T1000 (cell line): ENCODE data around the gene DEXI.
"Not testable (repeated sequence)": the region's sequence is repeated elsewhere in the genome, so short reads cannot be mapped to it uniquely, and the experiment has no call there.

Source experiments
- DNase-seq: peaks from one replicate; lab custom pipeline; 2025; ENCODE audit warnings: mixed read lengths; lab: John Stamatoyannopoulos, UW

DEXI gene

DNA sequence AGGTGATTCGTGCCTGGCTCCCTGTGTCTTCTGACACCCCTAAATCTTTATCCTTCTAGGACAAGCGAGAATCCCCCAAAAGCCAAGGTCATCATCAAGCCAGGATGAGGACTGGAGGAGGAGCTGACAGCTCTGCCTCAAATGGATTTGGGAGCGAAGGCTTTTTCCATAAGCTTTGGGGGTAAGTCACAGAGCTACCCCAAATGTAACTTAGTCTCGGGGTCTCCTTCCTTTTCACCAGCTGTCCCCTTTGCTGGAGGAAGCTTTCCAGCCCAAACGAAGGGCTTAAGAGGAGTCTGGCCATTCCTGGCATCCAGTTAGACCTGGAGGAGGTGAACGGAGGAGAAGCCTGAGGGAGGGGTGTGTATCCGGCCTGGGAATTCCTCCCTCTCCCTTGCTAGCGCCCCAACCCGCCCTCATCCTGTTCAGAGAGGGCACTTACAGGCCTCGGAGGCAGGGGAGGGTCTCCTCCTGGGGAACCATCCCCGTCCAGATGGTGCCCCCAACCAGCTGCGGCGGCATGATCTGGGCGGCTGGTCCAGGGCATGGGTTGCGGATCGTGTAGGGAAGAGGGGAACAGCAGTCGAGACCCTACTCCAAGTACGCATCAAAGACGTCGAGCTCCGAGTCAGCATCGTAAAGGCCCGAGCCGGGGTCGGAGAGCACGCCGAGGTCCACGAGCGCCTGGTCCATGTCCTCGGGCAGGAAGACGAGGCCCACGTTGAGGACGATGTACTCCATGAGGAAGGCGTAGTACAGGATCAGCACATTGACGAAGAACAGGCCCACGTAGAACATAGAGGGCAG is 938 bp downstream of the DEXI start:
- no peak for DNase-seq

DNA sequence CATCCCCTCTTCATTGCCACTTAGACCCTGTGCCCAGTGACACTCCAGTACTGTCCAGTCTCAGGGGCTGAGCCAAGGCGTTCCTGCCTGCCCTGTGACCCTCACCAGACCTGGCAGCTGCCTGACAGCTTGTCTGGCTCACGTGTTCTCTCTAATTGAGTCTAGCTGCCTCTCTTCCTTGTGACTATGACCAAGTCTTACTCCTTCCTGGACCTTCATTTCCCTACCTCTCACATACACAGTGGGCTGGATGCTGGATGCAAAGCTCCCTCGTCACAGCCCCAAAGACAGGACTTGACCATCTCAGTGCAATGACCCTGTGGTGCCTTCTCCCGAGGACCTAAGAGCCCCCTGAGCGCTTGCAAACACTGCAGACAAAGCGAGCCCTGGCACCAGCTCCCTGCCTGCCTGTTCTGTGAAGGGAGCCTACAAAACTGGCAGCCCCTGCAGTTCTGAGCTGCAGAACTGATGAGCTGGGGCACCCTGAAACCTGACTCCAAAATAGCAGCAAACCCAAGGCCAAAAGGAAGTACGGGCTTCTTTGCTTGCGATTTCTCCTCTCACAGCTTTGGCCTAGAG is 1.7 kb downstream of the DEXI start:
- no peak for DNase-seq

DNA sequence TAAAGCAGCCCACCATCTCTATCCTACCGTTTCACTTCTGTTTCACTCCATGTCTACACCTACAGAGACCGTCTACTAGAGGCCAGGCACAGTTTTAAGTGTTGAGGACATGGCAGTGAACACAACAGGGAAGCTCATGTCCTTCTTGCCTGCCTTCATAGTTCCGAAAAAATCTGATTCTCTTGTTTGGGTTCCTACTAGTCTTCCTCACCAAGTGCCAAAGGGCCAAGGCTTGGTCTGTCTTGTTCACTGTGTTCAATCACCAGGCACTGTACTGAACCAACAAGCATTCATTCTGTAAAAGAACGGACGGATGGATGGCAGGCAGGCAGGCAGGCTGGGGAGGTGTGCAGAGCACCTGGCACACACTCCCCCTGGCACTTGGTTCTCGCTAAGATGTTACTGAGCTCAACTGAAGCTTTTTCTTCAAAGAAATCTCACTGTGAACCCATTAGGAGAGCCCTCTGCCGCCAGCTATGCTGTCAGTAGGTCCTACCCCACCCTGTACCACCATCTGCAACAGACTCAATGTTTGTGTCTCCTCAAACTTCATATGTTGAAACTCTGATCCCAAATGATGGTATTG is 2.5 kb downstream of the DEXI start:
- no peak for DNase-seq

DNA sequence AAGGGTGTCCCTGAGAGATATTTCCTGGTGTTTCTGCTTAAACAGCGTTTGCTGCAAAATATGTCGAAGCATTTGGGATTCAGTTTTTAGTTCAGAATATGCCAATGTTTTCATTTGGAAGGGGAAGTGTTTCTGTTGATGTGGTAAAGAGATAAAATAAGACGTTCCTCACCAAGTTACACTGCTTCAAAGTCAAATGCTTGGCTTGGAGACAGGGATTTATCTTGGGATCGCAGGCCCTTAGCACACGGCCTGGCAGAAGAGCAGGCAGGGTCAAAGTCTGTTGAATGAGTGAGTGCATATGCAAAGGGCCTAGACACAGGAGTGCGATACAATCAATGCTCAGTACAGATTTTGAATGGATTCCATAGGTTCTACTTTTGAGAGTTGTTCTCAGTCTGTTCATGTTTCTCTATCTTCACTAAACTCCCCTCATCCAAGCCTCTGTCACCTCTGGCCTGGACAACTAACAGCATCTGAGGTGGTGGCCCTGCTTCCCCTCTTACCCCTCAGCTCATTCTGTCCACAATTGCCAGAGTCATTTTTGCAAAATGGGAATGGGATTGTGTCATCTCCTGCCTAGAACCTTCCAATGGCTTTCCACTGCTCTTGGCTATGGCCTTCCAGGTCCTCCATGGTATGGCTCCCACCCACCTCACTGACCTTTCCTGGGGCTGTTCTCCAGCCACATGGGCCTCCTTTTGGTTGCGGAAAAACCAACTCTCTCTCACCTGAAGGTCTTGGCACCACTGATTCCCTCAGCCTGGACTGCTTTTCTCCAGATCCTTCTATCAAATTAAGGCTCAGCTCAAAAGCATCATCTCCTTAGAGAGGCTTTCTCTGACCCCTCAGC is 3.2 kb downstream of the DEXI start:
- no peak for DNase-seq

DNA sequence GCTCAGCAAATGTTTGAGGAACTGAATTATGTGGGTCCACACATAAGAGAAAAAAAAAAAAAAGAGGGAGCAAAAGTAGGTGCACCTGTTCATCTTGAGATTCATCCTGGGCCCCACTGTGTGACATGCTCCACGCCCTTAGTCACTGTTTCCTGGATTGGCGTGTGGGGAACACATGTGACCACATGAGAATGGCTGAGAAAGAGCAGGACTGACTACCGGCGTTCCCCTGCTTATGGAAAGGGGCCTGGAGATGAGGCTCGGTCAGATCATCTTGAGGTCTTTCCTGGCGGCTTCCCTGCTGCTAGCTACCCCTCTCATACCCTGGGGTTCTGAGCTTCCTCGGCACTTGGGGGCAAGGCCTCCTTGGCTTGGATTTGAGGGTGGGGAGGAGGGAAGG is 3.9 kb downstream of the DEXI start:
- DNase-seq, result no peak

DNA sequence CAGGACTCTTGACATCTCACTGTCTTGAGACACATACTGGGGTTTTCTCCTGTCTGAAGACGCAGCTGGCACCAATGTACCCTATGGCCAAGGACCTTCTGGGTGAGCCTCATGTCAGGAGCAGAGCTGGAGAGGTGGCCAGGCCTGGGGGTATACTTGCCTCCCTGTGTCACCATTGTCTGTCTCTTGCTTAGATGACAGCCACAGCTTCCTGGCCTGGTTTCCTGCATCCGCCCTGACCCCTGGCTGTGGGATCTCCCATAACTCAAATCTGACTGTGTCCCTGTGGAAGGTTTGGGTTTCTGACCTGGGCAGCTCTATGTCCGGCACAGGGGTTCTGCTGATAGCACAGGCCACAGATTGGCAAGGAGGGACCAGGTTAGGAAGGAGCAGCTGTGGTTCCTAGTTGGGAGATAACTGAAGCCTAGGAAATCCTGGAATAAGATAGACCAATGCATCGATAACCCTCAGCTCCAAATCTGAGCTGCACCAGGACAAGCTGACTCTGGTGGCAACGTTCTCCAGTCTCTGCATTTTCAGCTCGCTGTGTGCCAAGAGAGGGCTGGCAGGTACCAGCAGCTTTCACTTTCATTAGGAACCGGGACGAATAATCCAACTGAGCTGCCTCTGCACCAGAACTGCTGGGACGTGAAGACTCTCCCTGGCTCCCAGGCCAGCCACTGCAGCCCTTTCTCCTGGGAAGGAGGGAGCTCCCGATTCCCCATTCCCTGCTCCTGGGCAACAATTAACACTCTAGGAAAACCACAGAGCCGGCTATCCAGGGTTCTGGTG is 5.0 kb downstream of the DEXI start:
- no peak for DNase-seq

DNA sequence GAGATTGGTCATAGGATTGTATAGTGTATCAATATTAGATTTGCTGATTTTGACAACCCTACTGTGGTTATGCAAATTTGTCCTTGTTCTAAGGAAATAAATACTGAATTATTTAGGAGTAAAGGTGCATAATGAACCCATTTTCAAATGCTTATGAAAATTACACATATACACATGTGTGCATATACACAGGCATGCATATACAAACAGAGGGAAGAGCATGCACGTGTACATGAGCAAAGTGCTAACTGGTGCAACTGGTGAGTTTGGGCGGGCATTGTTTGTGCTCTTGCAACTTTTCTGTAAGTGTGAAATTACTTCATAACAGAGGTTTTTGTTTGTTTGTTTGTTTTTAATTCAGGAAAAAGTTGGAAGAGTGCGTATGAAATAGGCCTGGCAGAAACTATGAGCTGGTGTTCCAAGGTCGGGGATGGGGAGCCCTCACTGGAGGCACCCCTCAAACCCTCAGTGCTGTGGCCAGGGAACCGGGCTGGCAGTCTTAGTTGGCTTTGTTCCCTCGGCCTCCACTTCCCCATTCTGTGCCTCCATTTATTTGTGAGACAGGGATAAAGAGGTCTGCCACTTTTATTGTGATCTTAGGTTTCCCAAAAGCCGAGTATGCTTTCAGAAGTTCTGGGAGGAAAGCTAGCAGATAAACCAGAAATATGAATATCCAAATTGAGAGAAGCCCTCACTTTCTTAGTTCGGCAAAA is 5.8 kb downstream of the DEXI start:
- DNase-seq, result no peak

DNA sequence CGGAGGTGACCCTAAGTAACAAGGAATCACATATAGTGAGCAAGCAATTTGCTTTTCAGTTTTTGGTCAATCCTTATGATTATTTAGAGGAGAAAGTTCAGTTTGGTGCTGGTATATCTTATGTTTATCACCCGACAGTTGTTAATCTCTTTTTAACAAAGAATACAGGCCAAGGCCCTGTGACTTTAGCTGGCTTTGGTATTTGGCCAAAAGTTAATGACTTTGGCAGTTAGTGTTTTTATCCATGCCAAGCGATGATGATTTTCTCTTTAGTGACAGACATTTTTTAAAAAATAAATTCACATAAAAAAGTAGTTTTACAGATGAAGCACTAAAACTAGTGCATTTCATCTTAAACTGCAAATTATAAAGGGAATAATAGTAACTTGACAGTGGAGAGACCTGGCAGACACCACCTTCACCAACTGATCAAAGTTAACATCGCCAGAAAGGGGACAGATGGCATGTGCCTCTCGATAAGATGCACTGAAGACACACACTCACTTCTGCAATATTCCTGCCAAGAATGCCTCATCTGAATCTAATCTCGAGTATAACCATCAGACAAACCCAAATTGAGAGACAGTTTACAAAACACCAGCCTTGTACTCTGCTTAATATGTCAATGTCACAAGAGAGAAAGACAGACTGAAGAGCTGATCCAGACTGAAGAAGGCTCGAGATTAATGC is 6.9 kb downstream of the DEXI start:
- no peak for DNase-seq

DNA sequence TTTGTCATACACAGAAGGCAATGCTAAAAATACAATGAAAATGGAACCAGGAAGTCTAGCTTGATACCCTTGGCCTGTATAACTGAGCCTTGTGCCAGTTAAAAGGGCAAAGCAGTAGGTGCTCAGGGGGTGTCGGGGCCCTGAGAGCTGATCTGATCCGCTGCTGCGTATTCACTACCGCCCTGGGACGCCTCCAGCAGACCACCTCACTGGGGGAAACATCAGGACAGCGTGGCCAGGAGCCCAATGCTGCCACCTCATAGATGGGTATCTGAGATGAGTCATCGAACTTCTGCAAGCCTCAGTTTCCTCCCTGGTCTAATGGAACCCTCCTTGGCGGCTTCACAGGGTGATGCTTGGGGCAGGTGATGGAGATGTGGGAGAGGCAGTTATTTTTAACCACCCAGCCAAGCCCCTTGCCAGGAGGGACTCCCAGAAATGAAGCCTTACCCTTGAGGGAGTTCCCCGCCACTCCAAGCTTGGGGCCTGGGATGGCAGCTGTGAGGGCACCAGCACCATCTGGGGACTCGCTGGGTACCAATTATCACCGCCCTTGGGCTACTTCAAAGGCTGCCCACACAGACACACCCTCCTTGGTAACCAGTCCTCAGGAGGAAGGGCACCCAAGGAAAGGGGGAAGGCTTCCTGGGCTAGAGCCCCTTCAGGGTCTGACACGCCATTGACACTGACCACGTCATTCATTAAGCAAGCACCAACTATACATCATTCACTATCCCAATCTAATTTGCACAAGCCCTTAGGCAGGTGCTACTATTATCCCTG is 7.8 kb downstream of the DEXI start:
- no peak for DNase-seq

DNA sequence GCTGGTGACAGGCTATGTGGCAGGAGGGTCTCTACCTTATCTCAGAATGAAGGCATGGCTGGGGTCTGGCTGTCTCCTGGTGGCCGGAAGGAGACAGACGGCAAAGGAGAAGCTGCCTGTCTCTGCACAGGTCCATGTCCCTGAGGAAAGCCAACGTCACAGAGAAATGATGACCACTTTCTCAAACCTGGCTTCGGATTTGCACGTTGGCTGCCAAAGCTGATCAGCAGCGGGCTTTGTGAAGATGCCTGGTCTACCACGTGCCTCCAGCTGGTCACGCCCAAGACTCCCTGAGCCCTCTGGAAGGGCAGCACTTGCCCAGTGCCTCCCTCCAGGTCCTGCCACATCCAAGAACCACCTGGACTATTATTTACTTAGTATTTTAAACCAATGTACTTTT is 8.4 kb downstream of the DEXI start:
- DNase-seq, result no peak

DNA sequence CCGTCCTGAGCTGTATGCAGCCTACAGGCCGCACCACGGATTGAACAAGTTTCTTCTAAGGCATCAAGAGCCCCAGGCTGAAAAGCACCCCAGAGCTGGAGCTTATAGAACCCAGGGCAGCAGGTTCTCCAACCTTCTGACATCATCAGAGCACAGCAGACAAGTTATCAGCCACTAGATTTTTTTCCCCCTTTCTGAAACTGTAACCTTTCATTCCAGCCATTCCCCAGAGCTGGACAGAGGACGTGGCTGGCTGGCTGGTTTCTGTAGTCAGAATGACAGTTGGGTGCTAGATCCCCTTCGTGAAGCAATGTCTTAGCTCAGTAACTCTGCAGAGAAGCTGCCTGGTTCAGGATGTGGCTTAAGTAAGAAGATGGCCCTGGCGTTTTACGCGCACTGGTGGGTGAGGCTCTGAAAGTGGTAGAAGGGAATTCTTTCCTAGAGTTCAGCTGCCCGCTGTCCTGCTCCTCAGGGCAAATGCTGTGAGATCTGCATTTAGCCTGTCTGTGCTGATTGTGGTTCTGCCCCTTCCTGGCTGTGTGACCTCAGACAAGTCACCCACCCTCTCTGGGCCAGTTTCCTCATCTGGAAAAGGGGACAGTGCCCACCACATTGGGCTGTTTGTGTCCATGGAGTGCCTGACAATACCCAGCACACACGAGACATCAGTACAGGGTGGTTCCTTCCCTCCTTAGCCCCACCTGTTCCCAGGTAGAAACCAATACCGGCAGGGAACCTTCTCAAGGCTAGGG is 9.1 kb downstream of the DEXI start:
- DNase-seq, result no peak

DNA sequence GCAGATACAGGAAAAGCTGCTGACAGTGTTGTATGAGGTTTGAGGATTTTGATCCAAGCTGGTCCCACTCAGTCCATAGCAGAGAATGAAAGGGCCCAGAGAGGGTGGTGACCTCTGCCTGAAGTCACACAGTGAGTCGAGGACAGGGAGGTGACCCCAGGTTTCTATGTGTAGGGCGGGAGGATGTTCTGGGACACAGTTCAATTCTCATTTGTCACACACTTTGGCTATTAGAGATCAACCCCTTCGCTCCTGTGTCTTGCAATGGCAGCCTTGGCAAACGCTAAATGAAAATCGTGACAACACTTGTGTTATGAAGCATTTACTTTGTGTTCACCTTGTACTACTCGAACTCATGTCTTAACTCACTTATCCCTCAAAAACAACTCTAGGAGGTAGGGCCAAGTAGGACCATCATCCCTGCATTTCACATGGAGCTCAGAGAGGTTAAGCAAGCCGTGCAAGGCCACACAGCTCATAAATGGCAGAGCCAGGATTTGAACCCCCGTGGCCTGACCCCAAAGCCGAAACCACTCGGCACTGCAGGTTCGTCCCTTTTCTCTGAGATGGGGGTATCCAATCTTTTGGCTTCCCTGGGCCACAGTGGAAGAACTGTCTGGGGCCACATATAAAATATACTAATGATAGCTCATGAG is 10.2 kb downstream of the DEXI start:
- no peak for DNase-seq

DNA sequence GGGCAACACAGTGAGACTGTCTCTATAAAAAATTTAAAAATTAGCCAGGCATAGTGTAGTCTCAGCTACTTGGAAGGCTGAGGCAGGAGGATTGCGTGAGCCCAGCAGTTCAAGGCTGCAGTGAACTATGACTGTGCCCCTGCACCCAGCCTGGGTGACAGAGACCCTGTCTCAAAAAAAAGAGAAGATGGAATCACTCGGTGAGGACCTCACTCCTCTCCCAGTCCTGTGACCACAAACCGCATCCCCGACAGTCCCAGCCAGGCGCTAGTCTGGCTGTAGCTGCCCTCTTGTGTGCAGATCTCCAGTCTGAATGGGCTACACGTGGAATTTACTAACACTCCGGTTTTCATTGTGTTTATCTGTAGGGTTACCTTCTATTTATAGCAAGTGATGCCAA is 11.1 kb downstream of the DEXI start:
- DNase-seq, result no peak

DNA sequence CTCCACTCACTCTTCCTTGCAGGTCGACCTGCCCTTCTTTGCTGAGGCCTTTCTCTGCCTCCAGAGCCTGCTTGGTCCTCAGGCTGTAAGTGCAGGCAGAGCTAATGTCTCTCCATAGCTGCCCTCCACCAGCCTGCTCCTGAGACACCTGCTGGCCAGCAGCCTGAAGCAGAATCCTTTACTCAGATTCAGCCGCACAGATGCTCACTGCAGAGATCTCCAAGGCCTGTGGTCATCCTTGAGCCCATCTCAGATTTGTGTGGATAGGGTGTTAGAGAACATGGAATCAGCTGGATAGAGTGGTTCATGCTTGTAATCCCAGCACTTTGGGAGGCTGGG is 11.5 kb downstream of the DEXI start:
- DNase-seq, result no peak

DNA sequence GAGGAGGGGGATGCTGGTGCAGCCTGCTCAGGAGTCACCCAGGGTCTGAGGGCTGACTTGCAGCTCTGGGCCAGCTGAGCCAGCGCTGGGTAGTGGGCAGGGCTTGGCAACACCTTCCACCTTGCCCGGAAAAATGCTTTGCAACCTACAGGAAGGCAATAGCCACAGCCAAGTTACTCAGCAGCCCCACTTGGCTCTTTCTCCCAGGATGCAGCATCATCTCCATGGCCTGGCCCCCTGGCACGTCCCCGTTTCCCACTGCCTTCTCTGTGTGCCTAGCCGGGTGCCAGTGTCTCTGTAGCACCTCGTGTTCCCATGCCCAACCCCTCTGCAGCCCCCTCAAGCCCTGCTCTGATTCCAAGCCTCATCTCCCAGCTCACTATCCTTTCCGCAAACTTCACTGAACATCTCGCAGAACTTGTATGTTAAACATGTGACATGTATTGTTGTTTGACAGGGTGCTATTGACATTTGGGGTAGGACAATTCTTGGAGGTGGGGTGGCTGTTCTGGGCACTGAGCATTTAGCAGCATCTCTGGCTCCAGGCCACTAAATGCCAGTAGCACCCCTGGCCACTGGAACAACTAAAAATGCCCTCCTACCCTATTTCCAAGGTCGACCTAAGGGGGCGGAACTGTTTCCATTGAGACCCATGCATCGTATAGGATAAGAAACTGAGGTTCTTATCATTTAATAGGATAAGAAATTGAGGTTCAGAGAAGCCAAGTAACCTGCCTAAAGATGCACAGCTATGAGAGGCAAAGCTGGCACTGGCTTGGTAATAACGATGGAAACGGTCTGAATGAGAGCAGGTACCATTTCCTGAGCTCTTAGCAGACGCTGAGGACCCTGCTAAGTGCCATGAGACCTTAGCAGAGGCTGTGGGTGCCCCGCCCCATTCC is 12.2 kb downstream of the DEXI start:
- DNase-seq, result no peak

DNA sequence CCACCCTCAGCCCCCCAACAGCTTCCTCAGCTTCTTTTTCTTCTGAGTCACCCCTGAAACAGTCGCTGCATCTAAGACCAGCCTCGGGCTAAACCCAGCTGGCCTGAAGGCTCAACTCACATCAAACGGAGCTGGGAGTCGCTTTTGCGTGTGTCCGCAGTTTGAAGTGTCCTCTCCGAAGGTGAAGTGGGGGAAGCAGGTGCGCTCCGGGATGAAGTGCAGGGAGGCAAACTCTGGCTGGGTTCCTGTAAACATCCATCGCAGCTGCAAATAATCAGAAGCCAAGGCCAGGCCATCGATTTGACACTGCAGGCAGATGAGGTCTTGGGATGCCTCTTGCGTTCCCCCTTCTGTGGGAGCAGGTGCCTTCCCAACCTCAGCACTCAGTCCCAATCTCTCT is 13.2 kb downstream of the DEXI start:
- DNase-seq, result not testable (repeated sequence)

DNA sequence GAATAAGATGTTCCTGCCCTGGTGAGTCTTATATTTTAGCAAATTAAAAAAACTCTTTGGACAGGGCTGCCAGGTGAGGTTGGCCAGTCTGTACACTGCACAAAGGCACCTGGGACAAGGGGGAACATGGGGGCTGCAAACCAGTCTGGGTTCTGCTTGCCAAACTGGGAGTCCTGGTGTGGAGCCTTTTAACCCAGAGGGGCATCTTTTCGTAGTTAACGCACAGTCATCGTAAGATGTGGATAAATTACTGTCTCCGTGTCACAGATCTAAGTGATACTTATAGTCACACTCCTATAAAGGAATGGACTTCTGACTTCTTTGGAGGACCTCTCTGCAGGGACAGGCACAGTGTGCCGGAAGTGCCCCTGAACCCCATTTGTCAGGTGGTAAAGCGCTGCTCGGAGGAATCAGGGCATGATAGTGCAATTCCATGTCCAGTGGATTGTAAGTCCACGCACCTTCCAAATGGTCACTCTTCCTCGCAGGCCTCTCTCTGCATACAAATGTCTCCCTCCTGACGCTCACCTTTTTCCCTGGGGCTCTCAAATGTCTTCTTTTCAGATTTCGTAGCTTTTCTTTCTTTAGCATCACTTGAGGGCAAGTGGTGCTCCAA is 14.7 kb downstream of the DEXI start:
- DNase-seq, result no peak
